Head of caudate nucleus (tissue), 42 donors: ENCODE results near the gene CERS2.

Experiments used
- DNase-seq, 42 donors: peaks; one replicate each; pipeline versions ENCODE4 v3.0.0 to v3.0.0-alpha.2; 2020 to 2021; ENCODE audit warnings: mixed read lengths in 7 of 42
- intact Hi-C: fragments of 100-400 bp; cut with DNase I; formaldehyde crosslinking; loops from one replicate; pipeline ENCODE4 v1.15.0; 2022

Gene CERS2

GRCh38 chr1:150999926-151000325 is 25.3 kb upstream of the CERS2 start:
- no peak for DNase-seq
- intact Hi-C loops: no loop called here

GRCh38 chr1:150999051-150999674 is 24.5 kb upstream of the CERS2 start:
- intact Hi-C loops: no loop called here
- peak in 20 of 42 donors; percentile 21 to 73 (median 42) for DNase-seq

GRCh38 chr1:150997949-150998348 is 23.3 kb upstream of the CERS2 start:
- no peak for DNase-seq
- intact Hi-C loops: no loop called here

- no peak for DNase-seq
- intact Hi-C loops: no loop called here
Measured at GRCh38 chr1:150997126-150997872, 22.7 kb upstream of the CERS2 start.

GRCh38 chr1:150995896-150996295 is 21.3 kb upstream of the CERS2 start:
- intact Hi-C loops: no loop called here
- peak in 16 of 42 donors; percentile 26 to 77 (median 52) for DNase-seq

- intact Hi-C loops: no loop called here
- no peak for DNase-seq
Measured at GRCh38 chr1:150995460-150995859, 20.8 kb upstream of the CERS2 start.

- no peak for DNase-seq
- intact Hi-C loops: no loop called here
Measured at GRCh38 chr1:150994248-150994647, 19.6 kb upstream of the CERS2 start.

- no peak for DNase-seq
- intact Hi-C loops: no loop called here
Measured at GRCh38 chr1:150992626-150993025, 18.0 kb upstream of the CERS2 start.

GRCh38 chr1:150987924-150988323 is 13.3 kb upstream of the CERS2 start:
- no peak for DNase-seq

GRCh38 chr1:150985179-150985825 is 10.7 kb upstream of the CERS2 start:
- DNase-seq: no peak
- intact Hi-C loops: no loop called here

More at GRCh38 chr1:150987924-150988323, 13.3 kb upstream of the CERS2 start:
- intact Hi-C loops: no loop called here

- intact Hi-C loops: no loop called here
- no peak for DNase-seq
Measured at GRCh38 chr1:150981805-150982712, 7.4 kb upstream of the CERS2 start, which contains the start of gene ANXA9. Gene ANXA9 (plus strand): TSS chr1:150982292. CDS start chr1:150983106, 814 bp downstream.

GRCh38 chr1:150981177-150981804 is 6.7 kb upstream of the CERS2 start:
- intact Hi-C loops: no loop called here
- no peak for DNase-seq

GRCh38 chr1:150979092-150980056 is 4.7 kb upstream of the CERS2 start:
- intact Hi-C loops: loop anchor here (10.0 kb wide), 2 partner anchors 55 to 105 kb away; partner anchors contain the start of genes ARNT and SETDB1
- peak; percentile 53 to 96 (median 88) for DNase-seq

- intact Hi-C loops: loop anchor here (10.0 kb wide), 2 partner anchors 52 to 102 kb away; partner anchors contain the start of genes ARNT and SETDB1
- DNase-seq: peak; percentile 65 to 94 (median 82)
Measured at GRCh38 chr1:150976879-150977694, 2.5 kb upstream of the CERS2 start.

GRCh38 chr1:150976401-150976821 is 1.8 kb upstream of the CERS2 start:
- intact Hi-C loops: loop anchor here (10.0 kb wide), 2 partner anchors 52 to 102 kb away; partner anchors contain the start of genes ARNT and SETDB1
- no peak for DNase-seq
